GM13976 (cell line): Measurements from ENCODE around the gene SLC25A19.

ENCODE experiments used
- DNase-seq: peaks from one replicate; pipeline ENCODE4 v3.0.0; 2012; ENCODE audit warnings: low spot score
- in situ Hi-C: fragments of 300-500 bp; cut with MboI; formaldehyde crosslinking; loops from one replicate; pipeline ENCODE4 v1.12.0; 2022; ENCODE audit warnings: low sequenced_read_pairs, mixed read lengths, inconsistent platforms; ENCODE audit not compliant: unreplicated experiment
- TF ChIP-seq, protein P1 (sequence below): IDR thresholded peaks from 2 replicates; pipeline ENCODE4 v1.5.1; 2012; ENCODE audit warnings: borderline replicate concordance, mild to moderate bottlenecking; ENCODE audit not compliant: insufficient read depth; ENCODE audit errors: extremely low read depth, missing control alignments, control extremely low read depth

SLC25A19 gene

DNA sequence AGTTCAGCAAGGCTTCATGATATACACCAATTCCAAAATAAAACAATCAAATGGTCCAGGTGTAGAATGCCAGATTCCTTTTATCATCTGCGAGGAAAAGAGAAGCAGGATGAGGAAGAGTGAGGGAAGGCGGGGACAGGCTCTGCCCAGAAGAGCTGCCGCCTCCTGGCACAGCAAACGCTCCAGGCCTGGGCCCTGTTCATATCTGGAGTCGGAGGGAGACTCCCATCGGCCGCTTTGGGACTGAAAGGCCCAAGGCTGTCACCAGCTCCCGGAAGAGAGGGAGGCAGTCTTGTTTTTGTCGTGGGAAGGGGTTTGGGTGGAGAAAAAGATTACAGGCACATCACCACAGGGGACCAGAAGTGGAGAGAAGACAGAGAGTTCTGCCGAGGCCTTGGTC lies 29.0 kb upstream of the SLC25A19 start:
- DNase-seq, result no peak
- in situ Hi-C loops, result no loop called here
- TF ChIP-seq, protein P1, sequence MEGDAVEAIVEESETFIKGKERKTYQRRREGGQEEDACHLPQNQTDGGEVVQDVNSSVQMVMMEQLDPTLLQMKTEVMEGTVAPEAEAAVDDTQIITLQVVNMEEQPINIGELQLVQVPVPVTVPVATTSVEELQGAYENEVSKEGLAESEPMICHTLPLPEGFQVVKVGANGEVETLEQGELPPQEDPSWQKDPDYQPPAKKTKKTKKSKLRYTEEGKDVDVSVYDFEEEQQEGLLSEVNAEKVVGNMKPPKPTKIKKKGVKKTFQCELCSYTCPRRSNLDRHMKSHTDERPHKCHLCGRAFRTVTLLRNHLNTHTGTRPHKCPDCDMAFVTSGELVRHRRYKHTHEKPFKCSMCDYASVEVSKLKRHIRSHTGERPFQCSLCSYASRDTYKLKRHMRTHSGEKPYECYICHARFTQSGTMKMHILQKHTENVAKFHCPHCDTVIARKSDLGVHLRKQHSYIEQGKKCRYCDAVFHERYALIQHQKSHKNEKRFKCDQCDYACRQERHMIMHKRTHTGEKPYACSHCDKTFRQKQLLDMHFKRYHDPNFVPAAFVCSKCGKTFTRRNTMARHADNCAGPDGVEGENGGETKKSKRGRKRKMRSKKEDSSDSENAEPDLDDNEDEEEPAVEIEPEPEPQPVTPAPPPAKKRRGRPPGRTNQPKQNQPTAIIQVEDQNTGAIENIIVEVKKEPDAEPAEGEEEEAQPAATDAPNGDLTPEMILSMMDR, result no peak

DNA sequence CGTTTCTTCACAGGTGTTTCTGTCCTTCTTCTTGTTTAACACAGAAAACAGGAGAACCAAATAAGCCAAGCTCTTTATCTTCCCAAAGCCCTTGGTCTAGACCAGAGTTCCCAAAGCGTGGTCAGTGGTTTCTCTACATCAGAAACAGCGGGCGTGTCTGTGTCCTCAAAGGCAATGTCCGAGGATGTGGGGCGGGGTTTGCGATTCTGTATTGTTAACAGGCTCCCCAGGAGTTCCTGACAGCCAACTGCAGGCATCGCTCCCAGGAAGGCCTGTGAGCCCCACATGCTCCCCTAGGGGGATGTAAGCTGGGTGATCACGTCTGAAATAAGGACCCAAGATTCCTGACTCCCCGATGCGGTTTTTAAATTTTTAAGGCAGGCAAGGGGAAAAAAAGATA lies 28.4 kb upstream of the SLC25A19 start:
- DNase-seq, result no peak
- in situ Hi-C loops, result no loop called here
- TF ChIP-seq, protein P1, result no peak

DNA sequence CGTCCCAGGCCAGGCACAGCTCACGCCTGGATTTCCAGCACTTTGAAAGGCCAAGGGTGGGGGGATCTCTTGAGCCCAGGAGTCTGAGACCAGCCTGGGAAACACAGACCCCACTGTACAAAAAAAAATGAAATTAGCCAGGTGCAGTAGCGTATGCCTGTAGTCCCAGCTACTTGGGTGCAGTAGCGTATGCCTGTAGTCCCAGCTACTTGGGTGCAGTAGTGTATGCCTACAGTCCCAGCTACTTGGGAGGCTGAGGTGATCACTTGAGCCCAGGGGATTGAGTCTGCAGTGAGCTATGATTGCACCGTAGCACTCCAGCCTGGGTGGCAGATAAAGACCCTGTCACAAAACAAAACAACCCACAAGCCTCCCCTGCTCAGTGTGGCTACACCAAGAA lies 27.0 kb upstream of the SLC25A19 start:
- in situ Hi-C loops, result no loop called here

DNA sequence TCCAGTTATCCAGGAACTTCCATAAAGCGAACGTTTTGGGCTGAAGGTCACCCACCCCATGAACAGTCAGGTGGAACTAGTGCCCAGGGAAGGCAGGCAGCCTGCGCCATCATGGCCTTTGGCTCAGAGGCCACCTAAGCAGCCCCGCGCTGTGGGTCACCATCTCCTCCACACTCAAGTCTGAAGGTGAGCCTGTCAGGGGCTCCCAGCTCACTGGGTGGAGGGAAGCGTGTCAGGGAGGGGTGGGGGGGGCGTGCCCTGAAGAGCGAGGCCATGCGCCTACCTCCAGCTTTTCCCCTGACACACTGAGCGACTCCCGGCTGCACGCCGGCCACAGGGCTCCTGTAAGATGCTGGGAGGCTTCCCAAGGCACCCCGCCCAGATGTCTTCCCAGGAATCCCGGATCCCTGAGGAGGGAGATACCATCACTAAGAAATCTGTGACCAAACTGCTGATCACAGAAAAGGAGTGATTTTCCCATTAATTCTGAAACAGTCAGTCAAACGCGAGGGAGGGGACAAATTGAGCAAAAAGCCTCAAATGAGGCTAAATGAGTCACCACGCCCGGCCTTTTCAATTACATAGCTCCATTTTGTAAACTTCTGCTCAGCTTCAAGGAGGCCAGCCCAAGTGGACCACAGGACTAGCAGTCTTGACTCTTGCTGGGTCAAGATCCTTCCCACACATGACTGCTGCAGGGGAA lies 26.5 kb upstream of the SLC25A19 start:
- in situ Hi-C loops, result no loop called here
- DNase-seq, result peak; percentile 72
- TF ChIP-seq, protein P1, result no peak

More for the DNA sequence above, 27.0 kb upstream of the SLC25A19 start:
- TF ChIP-seq, protein P1, result no peak
- DNase-seq, result no peak

- TF ChIP-seq, protein P1, result no peak
- DNase-seq, result peak; percentile 57
- in situ Hi-C loops, result no loop called here
These were observed 24.8 kb upstream of the SLC25A19 start for GRCh38 chr17:75313941-75314551.

DNA sequence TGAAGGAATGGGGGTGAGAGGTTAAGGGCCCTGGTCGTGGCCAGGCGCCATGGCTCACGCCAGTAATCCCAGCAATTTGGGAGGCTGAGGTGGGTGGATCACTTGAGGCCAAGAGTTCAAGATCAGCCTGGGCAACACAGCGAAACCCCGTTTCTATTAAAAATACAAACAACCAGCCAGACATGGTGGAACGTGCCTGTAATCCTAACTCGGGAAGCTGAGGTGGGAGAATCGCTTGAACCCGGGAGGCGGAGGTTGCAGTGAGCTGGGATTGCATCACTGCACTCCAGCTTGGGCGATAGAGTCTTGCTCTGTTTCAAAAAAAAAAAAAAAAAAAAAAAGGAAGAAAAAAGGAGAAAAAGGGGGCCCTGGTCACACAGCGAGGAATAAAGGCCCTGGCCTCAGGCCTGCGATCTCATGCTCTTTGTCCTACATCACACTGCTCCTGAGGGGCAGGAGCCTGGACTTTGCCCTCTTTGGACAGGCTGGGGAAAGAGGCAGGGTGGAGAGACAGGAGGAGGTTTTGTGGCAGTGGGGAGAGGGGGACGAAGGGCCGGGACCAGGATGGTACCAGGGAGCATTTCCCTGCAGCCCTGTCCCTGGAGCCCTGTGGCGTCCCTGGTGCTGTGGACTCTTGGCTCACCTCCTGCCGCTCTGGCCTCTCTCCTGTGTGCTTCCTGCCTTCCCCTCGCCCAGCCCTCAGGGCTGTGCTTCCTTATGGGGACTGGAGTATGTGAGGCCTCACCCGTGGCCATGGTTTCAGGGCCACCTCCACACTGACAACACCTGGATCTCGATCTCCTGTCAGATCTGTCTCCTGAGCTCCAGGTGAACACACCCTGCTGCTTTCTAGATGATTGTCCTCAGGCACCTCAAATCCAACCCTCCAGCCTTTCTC lies 19.7 kb upstream of the SLC25A19 start:
- DNase-seq, result no peak
- TF ChIP-seq, protein P1, result no peak
- in situ Hi-C loops, result no loop called here
